GM12872 (cell line): ENCODE results near the gene PUM2.

ENCODE experiments used
- TF ChIP-seq, protein P1 (sequence below): IDR thresholded peaks from 3 replicates; pipeline ENCODE4 v1.5.1; 2011; ENCODE audit warnings: low read depth, mild to moderate bottlenecking, low read length, moderate library complexity; ENCODE audit not compliant: insufficient read depth

The PUM2 gene

DNA sequence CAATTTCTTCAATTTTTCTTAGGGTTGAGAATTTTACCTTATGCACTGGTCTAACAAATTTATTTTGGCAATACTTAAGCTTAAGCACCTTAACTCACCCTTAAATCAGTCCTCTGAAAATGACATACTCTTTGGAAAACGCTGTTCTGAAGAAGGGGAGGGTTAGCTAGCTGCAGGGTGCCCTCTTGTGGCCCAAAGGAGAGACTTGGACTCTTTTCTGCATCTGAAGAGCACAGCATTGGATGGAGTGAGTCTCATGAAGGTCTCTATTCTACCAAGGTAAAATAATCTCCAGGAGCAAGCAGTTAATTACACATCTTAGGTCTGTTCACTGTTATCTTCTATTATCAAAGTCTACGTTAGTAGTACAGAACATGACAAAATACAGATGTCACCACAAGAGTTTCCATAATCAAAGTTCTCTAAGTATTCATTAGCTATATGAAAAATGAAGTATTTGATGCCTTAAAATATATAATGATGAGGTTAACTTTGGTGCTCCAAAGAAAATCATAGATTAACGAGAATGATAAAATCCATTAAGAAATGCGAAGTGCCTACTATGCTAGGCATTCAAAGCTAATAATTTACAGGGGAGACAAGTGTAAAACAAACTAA lies 24.4 kb downstream of the PUM2 start:
- TF ChIP-seq, protein P1, sequence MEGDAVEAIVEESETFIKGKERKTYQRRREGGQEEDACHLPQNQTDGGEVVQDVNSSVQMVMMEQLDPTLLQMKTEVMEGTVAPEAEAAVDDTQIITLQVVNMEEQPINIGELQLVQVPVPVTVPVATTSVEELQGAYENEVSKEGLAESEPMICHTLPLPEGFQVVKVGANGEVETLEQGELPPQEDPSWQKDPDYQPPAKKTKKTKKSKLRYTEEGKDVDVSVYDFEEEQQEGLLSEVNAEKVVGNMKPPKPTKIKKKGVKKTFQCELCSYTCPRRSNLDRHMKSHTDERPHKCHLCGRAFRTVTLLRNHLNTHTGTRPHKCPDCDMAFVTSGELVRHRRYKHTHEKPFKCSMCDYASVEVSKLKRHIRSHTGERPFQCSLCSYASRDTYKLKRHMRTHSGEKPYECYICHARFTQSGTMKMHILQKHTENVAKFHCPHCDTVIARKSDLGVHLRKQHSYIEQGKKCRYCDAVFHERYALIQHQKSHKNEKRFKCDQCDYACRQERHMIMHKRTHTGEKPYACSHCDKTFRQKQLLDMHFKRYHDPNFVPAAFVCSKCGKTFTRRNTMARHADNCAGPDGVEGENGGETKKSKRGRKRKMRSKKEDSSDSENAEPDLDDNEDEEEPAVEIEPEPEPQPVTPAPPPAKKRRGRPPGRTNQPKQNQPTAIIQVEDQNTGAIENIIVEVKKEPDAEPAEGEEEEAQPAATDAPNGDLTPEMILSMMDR: peak; percentile 86

DNA sequence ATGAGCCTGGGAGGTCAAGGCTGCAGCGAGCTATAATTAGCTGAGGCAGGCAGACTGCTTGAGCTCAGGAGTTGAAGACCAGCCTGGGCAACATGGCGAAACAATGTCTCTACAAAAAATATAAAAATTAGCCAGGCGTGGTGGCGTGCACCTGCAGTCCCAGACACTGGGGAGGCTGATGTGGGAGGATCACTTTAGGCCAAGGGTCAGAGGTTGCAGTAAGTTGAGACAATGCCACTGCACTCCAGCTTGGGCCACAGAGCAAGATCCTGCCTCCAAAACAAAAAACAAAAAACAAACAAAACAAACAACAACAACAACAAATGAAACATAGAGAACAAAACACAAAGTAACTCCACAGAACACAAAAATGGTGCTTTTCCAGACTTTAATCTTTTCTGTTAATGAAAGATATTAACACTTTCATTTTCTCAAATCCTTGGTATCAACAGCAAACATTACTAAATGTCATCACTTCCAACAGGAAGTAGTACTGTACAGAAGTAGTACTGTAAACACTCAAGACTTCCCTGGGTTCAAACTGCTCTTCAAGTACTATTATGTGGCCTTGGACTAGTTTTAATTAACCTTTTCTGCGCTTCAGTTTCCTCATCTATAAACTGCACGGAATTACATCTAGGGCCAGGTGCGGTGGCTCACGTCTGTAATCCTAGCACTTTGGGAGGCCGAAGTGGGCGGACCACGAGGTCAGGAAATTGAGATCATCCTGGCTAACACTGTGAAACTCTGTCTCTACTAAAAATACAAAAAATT lies 27.9 kb downstream of the PUM2 start:
- TF ChIP-seq, protein P1: no peak

DNA sequence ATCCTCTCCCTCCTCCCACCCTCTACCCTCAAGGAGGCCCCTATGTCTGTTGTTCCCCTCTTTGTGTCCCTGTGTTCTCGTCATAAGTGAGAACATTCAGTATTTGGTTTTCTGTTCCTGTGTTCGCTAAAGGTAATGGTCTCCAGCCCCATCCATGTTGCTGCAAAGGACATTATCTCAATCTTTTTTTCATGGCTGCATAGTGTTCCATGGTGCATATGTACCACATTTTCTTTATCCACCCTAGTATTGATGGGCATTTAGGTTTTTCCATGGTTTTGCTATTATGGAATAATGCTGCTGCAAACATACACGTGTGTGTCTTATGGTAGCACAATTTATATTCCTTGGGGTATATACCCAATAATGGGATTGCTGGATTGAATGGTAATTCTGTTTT lies 33.0 kb downstream of the PUM2 start:
- TF ChIP-seq, protein P1: no peak

DNA sequence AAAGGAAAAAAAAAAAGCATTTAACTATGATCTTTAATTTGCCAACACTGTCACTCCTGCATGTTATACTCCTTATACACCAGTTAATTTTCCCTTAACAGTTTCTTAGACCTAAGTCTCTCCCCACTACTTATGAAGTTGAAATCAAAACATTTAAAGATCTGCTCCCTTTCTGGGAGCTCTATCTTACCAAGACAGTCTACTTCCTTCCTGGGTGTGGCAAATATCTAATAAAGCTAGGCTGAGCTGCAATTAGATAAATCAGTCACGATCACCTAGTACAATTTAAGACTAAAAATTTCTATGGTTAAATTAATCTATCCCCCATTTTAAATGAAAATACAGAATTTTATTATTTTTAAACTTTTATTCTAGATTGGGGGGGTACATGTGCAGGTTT lies 33.4 kb downstream of the PUM2 start:
- TF ChIP-seq, protein P1: no peak

DNA sequence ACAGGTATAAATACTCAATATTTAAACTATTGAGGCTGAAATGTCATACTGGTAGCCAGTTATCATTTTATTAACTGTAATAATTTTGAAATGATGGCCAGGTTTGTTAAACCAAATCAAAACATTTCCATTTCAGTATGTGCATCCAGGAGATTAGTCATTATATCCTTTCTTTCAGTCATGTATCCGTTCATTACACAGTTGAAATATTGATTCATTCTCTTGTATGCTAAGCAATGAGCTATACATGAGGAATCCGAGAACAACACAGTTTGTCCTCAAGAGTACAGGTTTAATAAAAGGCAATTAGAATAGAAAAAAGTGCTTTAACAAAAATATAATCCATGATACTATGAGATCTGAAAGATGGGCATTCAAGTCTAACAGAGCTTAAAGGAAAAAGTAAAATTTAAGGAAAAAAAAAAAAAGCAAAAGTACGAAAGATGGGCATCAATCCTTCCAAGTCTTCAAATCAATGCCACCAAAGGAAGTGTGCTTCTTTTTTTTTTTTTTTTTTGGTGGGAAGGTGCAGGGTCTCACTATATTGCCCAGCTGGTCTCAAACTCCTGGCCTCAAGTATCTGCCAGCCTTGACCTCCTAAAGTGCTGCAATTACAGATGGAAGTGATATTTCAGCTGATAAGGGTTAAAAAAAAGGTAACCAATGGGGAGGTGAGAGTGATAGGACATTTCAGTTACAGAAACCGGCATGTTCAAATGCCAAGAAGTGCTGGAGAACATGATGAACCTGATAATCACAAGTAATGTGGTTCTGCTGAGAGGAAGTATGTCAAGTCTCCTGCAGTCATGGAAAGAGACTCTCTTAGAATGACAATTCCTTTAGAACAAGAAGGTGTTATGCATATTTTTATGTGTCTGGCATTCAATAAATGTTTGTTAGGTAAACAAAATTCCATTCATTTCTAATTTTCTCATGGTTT lies 35.8 kb downstream of the PUM2 start:
- TF ChIP-seq, protein P1: no peak

DNA sequence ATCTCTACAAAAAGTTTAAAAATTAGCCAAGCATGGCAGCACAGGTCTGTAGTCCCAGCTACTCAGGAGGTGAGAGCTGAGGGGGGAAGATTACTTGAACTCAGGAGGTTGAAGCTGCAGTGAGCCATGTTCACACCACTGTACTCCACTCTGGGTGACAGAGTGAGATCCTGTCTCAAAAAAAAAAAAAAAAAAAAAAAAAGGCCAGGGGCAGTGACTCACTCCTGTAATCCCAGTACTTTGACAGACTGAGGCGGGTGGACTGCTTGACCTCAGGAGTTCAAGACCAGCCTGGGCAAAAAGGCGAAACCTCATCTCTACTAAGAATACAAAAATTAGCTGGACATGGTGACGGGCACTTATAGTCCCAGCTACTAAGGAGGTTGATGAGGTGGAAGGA lies 37.0 kb downstream of the PUM2 start:
- TF ChIP-seq, protein P1: no peak

GRCh38 chr2:20309001-20309400 lies 41.6 kb downstream of the PUM2 start:
- TF ChIP-seq, protein P1: no peak
